Left ventricle myocardium superior (tissue), 1 donor: ENCODE results near the gene TMEM214. TPM values are rescaled to one million over a fixed set of nuclear protein-coding genes. Genes with fewer than 3 reads are reported as not detected.

Source experiments
- ATAC-seq: fragments of 200-7000 bp; cut with Tn5 transposase; one replicate; pipeline ENCODE4 v1.9.1; 2020; ENCODE audit warnings: mild to moderate bottlenecking, moderate library complexity
- DNase-seq: peaks from one replicate; pipeline ENCODE4 v3.0.0-alpha.2; 2020
- intact Hi-C: fragments of 100-400 bp; cut with micrococcal nuclease; formaldehyde crosslinking; loops from one replicate; pipeline ENCODE4 v1.11.0; 2022
- total RNA-seq: library from RNA; stranded (reverse); fragmentation: NEBNext Ultra II Directional; extraction: Animal tissue kit (Norgen Biotek cat#: 25700); gene quantifications from one replicate; pipeline ENCODE4 v1.2.1, GENCODE V29; 2021
- donor health status: DM: no; HTN: yes; CAD: no; lungs with severe emphysema.

The TMEM214 gene
- total RNA-seq, 1 donor from 2014 or later: 30.9 TPM

DNA sequence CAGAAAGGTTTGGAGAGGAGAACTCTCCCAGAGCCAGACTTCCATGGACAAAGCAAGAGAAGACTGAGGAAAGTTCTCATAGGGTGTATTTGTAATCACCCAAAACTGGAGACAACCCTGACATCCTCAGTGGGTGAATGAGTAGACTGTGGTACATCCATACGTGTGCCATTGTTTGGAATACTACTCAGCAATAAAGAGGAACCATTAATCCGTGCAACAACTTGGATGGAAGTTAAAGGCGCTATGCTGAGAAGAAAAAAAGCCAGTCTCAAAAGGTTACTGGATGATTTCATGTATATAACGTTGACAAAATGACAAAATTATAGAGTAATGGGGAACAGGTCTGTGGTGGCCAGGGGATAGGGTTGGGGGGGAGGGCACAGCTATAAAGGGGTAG, 24.1 kb upstream of the TMEM214 start:
- no peak for DNase-seq
- no peak for ATAC-seq
- intact Hi-C loops: no loop called here

- no peak for DNase-seq
- no peak for ATAC-seq
- intact Hi-C loops: no loop called here
These were observed 23.7 kb upstream of the TMEM214 start for GRCh38 chr2:27009083-27009482.

GRCh38 chr2:27009716-27010115, 23.0 kb upstream of the TMEM214 start:
- intact Hi-C loops: no loop called here
- DNase-seq (no peak), ATAC-seq (no peak)

DNA sequence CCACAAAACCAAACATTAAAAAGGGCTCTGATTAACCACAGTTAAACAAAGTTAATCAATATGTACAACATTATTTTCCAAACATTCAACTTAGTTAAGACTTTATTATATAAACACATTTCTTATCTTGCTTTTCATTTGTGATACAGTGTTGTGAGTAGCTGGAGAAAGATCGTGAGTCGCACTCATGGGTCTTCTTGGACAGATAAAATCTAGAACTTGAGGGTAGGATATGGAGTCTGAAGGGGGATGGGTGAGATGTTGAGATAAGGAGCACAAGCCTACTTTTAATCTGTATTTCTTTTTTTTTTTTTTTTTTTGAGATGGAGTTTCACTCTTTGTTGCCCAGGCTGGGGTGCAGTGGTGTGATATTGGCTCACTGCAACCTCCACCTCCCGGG, 22.6 kb upstream of the TMEM214 start:
- ATAC-seq (no peak), DNase-seq (no peak)
- intact Hi-C loops: no loop called here

DNA sequence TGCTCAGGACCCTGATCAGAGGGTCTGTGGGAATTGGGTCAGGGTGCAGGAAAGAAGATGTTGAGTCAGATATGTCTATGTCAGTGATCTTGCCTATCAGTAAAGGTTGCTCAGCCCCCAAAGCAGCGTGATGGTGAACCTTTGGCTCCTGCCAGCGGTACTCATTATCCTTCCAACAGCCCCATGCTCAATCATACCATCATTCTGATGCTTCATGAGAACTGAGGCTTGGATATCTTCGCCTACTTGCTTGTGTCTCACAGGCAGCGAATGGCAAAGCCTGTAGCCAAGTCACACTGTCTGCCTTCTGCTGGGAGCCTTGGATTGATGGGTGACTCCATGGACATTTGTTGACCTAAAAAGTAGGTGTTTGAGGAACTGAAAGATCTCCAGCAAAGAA, 19.0 kb upstream of the TMEM214 start:
- ATAC-seq (no peak), DNase-seq (no peak)
- intact Hi-C loops: no loop called here

- intact Hi-C loops: loop anchor here (5.0 kb wide), 1 partner anchor 53 kb away; no protein-coding TSS in a partner anchor
- ATAC-seq: peak; percentile 29
- DNase-seq: no peak
These were observed 17.9 kb upstream of the TMEM214 start for GRCh38 chr2:27014771-27015433.

GRCh38 chr2:27016801-27017325, 15.9 kb upstream of the TMEM214 start:
- peak; percentile 62 for DNase-seq
- intact Hi-C loops: loop anchor here (5.0 kb wide), 1 partner anchor 55 kb away; no protein-coding TSS in a partner anchor
- peak; percentile 48 for ATAC-seq

DNA sequence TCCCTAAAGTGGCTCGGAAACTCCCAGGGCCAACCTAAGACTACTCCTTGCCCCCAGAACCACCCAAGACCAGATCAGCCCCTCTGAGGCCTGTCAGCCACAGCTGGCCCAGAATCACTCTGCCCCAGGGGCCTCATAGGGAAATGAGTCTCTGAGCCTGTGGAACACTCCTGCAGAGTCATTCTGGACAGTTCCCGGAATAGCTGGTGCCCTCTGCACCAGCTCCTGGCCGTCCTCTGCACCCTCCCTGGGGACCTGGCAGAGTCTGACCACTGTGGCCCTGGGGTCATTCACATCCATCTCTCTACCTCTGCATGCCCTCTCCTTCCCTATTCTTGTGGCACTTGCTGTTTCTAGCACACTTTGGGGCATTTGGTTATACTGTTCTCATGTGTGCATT, 14.6 kb upstream of the TMEM214 start:
- DNase-seq: no peak
- ATAC-seq: peak; percentile 78
- intact Hi-C loops: loop anchor here (5.0 kb wide), 1 partner anchor 56 kb away; no protein-coding TSS in a partner anchor

DNA sequence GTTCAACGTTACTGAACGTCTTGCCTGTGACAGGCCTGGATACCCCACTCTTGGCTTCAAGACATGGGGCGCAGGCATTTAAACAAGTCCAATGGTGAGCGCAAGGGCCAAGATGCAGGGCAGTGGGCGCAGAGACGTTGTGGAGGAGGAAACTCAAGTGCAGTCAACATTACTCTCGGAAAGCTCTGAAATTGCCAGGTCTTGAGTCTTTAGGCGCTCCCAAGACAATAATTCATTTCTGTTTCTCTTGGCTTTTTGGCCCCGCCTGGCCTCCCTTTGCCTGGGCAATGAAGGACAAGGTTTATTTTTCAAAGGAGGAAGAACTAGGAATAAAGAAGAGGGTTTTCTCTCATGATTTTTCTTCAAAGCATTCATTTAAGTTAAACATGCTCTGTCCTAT, 13.3 kb upstream of the TMEM214 start:
- no peak for DNase-seq
- intact Hi-C loops: loop anchor here (5.0 kb wide), 1 partner anchor 57 kb away; no protein-coding TSS in a partner anchor
- ATAC-seq: no peak

GRCh38 chr2:27019931-27020855, 12.6 kb upstream of the TMEM214 start:
- peak; percentile 71 for DNase-seq
- intact Hi-C loops: loop anchor here (5.0 kb wide), 1 partner anchor 58 kb away; no protein-coding TSS in a partner anchor
- peak; percentile 51 for ATAC-seq

- intact Hi-C loops: no loop called here
- no peak for ATAC-seq
- DNase-seq: no peak
These were observed 11.3 kb upstream of the TMEM214 start for GRCh38 chr2:27021253-27022049.

- no peak for ATAC-seq
- intact Hi-C loops: no loop called here
- DNase-seq: no peak
These were observed 9.0 kb upstream of the TMEM214 start for GRCh38 chr2:27023740-27024139.

DNA sequence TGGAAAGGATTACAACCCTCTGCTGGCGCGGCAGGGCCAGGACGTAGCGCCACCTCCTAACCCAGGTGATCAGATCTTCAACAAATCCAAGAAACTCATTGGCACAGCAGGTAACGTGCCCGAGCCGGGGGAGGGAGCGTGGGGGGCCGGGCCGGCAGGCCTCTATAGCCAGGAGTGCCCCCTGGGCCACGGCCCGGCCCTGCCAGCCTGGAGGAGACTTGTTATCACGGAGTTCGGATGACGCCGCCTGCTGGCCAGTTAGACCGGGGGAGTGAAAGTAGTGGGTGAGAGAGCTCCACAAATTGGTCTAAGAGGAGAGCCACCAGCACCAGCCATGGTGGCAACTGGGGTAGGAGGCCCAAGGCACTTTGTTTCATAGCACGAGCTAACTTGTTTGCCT, 8.6 kb upstream of the TMEM214 start:
- intact Hi-C loops: no loop called here
- DNase-seq (no peak), ATAC-seq (no peak)

DNA sequence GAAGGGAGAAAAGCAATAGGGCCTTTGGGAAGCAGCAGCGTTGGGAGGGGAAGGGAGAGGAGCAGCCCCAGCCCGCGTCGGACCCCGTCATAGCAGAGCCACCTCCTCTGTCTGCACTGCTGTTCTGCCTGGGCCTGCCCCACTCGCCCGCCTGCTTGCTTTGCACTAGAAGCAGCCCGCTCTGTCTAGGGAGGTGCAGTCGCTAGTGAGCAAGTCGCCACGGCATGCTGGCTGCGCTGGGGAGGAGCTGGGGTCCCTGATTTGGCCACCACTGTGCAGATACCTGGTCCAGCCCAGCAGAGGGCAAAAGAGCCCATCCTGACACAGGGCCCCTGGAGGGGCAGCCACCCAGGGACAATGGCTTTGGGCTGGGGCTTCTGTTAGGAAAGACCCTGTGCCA, 8.0 kb upstream of the TMEM214 start:
- no peak for DNase-seq
- intact Hi-C loops: no loop called here
- no peak for ATAC-seq

GRCh38 chr2:27025281-27025800, 7.4 kb upstream of the TMEM214 start:
- intact Hi-C loops: no loop called here
- DNase-seq: no peak
- ATAC-seq: no peak

DNA sequence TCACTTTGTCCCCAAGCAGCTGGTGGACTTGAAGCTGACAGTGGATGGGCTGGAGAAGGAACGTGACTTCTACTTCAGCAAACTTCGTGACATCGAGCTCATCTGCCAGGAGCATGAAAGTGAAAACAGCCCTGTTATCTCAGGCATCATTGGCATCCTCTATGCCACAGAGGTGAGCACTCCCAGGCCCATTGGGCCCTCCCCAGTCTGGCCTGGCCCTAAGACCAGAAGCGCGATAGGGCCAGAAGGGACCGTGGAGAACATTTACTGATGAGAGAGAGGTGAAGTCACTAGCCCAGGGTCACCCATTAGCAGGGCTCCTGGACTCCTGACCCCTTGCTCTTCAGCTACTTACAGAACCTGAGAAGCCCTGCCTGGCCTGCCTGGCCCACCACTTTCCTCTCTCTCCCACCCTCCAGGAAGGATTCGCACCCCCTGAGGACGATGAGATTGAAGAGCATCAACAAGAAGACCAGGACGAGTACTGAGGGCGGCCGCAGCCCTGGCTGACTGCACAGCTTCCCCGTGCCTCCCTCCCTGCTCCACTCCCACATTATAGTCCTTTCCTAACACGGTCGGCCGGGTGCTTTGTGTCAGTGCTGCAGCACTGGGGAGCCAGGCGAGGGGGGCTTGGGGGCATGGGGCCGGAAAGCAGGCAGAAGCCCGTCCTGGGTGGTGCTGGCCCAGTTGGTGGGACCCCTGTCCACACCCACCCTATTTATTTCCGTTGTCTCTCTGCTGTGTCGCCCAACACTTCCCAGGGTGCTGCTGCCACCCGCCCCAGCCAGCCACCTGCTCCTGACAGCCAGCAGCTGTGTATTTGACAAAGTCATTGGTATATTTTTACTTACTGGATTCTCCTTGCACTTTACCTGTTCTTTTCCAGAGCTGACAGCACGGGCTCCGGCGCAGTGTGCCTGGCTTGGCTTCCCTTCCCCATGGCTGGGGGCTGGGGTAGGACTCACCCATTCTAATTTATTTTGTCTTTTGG, 6.6 kb upstream of the TMEM214 start:
- intact Hi-C loops: no loop called here
- DNase-seq (no peak), ATAC-seq (no peak)

- intact Hi-C loops: no loop called here
These were observed 5.5 kb upstream of the TMEM214 start for GRCh38 chr2:27027211-27027651.

DNA sequence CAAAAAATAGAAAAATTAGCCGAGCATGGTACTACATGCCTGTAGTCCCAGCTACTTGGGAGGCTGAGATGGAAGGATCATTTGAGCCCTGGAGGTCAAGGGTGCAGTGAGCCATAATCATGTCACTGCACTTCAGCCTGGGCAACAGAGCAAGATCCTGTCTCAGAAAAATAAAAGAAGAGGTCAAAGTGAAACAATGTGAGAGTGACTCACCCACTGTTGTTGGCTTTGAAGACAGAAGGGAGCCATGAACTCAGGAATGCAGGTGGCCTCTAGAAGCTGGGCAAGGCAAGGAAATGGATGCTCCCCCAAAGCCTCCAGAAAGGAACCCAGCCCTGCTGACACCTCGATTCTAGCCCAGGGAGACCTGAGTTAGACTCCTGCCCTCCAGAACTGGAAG, 3.7 kb upstream of the TMEM214 start:
- no peak for ATAC-seq
- no peak for DNase-seq
- intact Hi-C loops: no loop called here

More at GRCh38 chr2:27027211-27027651, 5.5 kb upstream of the TMEM214 start:
- no peak for ATAC-seq
- DNase-seq: no peak
